GM21526 (cell line): ENCODE measurements around the gene RAP1GAP2.
"Not testable (repeated sequence)": the region's sequence is repeated elsewhere in the genome, so short reads cannot be mapped to it uniquely, and the experiment has no call there.

ENCODE experiments used
- ATAC-seq: cut with Tn5 transposase; IDR thresholded peaks from one replicate; pipeline ENCODE4 v1.9.1; 2021; ENCODE audit warnings: moderate library complexity; ENCODE audit not compliant: unreplicated experiment, low FRiP score

Gene RAP1GAP2

DNA sequence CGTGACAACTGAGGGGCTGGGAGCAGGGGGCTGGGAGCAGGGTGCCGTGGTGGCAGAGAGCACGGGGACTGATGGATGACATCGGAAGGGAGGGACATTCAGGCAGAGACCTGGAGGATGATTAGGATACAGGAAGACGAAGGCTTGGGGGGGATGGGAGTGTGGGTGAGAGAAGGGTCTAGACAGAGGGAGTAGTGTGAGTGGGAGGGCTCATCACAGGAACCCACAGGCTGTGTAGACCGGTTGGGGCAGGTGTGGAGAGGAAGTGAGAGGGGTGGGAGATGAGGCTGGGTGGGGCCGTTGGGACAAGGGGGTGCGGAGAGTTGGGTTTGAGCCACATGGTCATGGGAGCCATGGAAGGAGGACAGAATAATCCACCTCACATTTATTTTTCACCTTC is 83.8 kb downstream of the RAP1GAP2 start:
- ATAC-seq, result no peak

DNA sequence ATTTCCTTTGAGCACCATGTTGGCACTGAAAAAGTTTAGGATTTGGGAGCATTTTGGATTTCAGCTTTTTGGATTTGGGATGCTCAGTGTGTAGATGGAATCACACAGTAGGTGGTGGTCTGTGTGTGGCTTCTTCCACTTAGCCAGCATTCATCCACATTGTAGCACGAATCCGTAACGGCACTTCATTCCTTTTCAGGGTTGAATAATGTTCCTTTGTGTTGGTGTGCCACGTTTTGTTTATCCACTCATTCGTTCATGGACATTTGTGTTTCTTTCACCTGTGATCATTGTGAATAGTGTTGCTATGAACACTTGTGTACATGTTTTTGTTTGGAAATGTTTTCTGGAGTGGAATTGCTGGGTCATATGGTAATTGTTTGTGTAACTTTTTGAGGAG is 85.1 kb downstream of the RAP1GAP2 start:
- ATAC-seq, result no peak

DNA sequence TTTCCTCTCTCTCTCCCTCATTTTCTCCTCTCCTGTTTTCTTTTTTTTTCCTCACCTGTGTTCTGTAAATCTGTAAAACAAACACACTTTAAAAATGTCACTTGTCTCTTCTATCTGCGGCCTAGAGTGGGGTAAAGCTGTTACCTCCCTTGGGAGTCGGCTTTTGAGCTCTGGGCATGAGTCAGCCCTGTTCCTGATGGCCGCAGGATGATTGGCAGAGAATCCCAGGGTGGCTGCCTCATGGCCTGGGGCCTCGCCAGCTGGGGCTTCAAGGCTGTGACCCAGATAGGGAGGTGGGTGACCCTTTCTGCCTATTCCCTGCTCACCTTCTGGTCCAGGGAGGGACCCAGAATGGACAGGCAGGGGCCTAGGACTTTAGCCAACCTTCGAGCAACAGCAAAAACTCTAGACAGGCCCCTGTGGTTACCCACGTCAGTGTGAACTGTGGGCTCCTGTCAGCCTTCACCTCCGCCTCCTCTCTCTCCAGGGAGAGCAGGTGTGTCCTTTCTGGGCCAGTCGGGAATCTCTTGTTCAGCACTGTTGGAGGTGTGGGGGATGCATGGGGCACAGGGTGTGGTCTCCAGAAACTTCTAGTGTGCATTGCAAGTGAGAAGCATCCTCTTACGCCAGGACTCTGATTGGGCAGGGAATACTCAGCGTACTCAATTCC is 87.4 kb downstream of the RAP1GAP2 start:
- ATAC-seq, result no peak

DNA sequence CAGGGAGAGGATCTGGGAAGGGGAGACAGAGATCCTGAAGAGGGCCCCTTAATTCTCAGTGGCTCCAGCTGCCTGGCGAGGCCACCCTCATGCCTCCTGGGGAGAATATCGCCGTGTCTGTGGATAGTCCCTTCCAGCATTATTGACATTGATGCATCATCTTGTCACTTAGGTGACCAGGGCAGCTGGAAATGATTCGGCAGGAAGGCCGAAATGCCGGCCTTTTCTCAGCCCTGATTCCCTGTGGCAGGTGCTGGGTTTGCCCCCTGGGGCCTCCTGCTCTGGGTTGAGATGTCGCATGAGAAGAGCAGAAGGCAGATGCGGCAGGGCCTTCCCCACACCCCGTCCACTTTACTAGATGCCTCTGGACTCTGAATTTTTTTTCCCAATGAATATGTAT is 89.5 kb downstream of the RAP1GAP2 start:
- no peak for ATAC-seq

DNA sequence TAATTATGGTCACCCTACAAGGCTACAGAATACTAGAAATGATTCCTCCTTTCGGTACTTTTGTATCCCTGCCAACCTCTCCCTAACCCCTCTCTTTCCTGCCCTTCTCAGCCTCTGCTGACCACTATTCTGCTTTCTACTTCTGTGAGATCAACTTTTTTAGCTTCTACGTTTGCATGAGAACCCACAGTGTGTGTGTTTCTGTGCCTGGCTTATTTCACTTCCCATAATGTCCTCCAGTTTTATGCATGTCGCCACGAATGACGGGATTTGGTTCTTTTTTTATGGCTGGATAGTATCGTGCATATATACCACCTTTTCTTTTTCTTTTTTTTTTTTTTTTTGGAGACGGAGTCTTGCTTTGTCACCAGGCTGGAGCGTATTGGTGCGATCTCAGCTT is 92.1 kb downstream of the RAP1GAP2 start:
- no peak for ATAC-seq

DNA sequence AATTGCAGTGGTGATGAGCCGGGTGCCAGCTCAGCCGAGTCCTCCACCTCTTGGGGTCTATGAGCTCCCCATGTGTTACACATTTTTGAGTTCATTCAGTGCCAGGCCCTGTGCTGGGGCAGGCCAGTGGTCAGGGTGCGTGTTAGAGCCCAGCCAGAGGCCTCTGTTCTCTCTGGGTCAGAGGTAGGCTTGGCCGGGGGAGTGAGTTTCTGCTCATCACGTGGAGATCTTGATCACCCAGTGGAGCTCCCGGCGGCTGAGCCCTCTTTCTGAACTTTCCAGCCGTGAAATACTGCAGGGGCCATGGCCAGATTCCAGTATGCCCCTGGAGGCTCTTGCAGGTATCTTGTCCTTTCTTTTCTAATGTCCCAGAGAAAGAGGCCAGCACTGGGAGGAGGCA is 93.0 kb downstream of the RAP1GAP2 start:
- no peak for ATAC-seq

DNA sequence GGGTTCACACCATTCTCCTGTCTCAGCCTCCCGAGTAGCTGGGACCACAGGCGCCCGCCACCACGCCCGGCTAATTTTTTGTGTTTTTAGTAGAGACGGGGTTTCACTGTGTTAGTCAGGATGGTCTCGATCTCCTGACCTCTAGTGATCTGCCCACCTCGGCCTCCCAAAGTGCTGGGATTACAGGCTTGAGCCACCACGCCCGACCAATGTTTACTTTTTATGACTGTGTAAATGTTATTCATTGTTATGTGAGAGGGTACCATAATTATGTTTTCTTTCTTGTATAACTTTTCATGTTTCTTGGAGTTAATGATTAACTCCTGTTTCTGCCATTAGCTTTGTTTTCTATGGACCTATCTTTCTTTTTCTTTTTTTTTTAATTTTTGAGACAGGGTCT is 94.5 kb downstream of the RAP1GAP2 start:
- not testable (repeated sequence) for ATAC-seq

DNA sequence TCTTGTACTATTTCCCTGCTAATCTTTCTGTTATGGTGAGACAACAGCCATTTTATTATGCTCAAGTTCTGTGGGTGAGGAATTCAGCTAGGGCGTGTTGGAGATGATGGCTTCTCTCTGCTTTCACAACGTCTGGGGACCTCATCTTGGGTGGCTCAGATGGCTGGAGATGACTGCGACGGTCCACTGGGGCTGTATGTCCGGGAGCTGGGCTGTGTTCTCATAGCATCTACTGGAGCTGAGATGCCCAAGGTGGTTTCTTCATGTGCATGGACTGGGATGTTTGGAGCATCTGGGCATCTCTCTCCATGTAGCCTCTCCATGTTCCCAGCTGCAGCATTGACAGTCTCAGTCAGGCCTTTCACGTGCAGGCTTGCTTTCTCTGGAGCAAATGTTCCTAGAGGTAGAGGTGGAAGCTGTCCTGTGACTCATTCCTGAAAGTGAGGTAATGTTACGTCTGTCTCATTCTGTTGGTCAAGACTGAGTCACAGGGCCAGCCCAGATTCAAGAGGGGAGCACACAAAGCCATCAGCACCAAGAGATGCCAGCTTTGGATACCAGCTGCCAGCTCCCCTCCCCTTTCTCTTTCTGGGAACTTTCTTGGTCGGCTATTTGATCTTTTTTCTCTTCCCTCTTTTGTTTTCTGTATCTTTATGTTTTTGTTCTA is 96.2 kb downstream of the RAP1GAP2 start:
- no peak for ATAC-seq

DNA sequence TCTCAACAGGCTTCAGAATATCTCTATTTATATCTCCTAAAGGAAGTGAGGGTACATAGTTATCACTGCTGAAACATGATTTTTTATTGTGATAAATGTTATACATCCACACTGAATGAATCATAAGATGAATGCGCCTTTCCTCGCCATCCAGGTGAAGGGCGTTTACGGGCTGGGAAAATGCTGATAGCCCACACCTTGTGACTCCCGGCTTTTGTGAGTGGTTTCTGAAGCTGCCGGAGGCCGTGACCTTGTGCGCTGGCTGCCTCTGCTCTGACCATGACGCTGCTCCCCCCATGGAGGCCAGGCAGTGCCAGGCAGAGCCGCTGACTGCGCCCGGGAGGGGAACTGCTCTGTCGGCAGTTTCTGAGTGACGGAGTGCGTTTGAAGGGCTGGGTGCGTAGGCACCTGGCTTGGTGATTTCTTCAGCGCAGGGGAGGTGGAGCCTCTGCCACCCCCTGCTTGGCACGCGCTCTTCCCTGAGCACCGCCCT is 97.2 kb downstream of the RAP1GAP2 start:
- no peak for ATAC-seq

DNA sequence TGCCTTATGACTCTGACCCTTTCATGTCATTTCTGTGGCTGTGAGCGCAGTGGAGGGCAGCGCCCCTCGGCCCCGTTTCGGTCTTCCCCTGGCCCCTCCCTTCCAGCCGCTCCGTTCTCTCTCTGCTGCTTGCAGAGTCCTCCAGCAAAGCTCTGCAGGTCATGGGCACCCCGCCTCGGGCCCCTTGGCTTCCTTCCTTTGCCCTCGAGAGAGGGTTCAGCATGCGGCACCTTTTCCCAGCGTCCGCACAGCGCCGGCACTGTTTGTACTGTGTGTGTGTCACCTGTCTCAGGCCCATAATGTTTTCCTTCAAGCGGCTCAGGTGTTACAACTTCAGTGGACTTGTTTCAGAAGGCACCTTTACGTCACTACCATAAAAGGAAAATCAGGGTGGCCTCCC is 98.5 kb downstream of the RAP1GAP2 start:
- ATAC-seq, result no peak

DNA sequence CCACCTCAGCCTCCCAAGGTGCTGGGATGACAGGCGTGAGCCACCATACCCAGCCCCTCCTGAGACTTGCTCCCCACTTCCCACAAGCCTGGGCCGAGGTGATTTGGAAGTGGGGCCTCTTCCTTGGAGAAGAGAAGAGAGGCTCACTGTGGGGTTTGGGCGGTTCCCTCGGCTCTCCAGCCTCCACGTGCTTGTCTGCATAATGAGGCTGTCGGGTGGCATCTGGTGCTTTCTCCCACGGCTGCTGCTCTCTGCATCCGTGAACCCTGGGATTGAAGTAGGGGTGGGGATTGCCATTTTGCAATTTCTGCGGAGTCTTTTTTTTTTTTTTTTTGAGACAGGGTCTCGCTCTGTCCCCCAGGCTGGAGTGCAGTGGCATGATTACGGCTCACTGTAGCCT is 101.4 kb downstream of the RAP1GAP2 start:
- ATAC-seq, result no peak

DNA sequence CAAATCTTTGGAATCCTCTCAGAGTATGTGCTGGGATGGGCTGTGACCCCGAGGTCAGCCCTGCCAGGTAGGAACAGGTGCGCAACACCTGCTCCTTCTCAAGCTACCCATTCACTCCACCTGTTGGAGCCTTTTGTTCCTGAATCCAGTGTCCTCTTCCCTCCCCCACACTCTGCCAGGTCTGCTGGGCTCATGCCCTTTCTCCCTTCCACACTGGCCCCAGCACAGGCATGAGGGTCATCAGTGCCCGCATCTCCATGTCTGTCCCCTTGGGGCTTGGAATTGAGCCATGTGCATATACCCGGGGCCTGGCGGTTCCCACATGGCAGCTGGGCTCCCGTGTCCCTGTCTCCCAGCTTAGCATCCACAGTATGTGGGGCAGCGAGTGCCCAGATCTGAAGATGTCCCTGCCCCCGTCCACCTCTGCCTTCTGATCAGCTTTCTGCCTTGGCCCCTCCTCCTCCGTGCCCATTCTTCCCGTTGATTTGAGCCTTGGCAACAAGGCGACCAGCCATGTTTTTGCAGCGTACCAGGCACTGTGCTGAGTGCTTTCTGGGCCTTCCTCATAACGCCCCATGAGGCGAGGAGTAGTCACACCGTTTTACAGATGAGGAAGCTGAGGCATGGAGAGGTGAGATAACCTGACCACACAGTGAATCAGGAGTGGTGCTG is 102.2 kb downstream of the RAP1GAP2 start:
- ATAC-seq, result no peak

DNA sequence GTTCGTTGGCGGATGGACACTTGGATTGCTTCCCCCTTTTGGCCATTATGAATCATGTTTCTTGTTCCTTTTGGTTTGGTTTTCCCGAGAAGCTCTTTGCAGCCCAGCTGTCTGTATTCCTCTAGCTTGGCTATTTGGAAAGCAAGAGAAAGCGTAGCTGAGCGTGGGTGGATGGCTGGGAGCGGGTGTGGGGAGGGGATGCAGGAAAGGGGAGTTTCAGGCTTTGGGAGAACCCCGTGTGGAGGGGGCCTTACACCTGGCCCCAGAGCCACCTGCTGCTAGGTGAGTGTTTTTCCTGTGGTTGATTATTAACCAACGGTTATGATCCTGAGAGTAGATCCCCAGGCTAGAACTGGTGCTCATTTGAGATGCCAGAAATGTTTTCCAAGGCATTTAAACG is 103.7 kb downstream of the RAP1GAP2 start:
- ATAC-seq, result no peak

DNA sequence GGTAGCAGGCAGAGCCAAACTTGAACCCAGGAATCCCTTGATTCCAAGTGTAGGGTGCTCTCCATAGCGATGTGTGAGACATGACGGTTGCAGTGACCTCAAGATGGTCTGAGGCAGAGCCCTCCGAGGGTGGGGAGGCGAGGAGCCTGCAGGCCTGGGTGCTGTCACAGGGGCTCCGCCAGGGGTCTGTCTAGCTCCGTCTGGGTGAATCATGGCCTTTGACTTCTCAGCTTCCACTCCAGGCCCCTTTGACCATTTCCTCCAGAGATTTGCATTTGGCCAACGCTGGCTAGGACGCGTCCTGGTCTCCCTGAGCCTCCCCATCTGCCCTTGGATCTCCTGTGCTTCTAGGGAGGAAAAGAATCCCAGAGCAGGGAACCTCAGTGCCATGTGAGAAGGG is 104.6 kb downstream of the RAP1GAP2 start:
- ATAC-seq, result no peak

DNA sequence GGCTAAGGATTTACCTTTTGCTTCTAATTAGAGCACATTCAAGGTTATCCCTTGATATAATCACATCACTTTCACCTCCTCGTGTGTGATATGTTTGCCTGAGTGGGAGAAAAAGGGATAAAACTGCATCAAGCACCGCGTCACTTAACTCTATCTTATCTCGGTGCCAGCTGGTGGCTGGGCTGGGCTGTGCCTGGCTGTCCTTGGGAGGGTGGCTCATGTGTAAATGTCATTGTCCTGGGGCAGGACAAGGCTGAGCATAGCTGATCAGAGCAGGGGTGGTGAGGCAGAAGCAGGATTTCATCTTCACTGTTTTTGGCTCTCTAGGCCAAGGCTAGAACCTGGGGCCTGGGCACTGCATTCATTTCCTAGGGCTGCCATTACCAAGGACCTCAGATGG is 105.3 kb downstream of the RAP1GAP2 start:
- ATAC-seq, result no peak

DNA sequence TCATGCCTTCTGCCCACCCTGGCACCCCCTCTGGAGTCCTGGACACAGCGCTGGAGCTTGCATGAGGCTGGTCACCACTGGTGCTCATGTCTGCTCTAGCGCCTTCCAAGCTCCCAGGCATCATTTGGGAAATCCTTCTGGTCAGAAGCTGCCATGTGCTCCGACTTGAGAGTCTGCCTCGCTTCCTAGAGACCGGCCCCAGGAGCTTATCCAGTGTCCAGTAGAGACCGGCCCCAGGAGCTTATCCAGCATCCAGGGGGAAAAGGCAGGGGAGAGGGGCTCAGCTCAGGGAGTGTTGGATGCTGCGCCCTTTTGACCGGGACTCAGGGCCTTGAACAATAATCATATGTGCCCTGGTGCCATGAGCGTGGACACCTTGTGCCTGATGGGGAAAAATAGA is 106.3 kb downstream of the RAP1GAP2 start:
- ATAC-seq, result no peak

DNA sequence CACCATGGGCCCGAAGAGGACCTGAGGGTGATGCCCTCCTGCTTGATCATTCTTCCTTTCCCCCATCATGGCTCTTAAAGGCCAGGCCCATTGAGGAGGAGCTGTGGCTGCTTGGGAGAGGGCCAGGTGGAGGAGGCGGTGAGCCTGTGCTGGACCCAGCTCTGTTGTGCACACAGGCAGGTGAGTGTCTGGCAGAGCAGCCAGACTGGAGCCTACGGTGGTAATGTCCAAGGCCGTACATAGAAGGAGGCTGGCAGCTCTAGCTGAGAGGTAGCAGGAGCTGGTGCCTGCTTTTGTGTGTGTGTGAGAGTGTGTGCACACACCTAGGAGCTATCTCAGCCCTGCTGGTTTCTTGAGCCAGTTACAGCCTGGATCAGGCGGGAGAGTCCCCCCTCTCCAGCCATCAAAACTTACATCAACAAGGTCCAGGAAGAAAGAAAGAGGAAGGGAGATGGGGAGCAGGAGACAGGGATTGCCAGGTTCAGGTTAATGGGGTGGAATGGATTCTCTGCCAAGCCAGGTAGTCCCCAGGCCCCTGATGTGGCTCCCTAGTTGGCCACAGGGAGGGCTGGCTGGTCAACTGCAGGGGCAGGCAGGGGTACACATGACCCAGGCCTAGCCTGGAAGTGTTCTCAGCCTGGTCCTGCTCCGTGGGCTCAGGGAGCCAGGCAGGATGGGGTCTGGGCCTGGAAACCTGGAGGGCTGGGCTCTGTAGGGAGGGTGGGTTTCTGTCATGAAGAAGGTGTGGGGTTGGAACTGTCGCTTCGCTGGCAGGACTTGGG is 107.1 kb downstream of the RAP1GAP2 start:
- ATAC-seq, result no peak

DNA sequence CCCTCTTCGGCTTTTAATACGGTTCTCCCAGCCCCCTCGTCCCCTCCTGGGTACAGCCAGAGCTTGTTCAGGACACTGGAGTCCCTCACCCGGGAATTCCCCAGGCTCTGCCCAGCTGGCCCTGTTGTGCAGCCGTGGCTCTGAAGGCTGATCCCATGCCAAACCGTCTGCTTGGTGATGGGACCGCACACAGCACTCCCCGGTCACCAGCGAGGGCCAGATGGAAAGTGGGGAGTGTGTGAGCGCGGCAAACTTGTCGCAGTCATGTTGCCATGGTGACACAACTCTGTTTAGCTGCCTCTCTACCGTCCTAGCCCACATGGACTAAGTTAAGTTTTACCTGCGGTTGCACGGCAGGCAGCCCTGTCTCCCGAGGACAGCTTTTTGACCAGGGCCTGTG is 107.9 kb downstream of the RAP1GAP2 start:
- no peak for ATAC-seq

DNA sequence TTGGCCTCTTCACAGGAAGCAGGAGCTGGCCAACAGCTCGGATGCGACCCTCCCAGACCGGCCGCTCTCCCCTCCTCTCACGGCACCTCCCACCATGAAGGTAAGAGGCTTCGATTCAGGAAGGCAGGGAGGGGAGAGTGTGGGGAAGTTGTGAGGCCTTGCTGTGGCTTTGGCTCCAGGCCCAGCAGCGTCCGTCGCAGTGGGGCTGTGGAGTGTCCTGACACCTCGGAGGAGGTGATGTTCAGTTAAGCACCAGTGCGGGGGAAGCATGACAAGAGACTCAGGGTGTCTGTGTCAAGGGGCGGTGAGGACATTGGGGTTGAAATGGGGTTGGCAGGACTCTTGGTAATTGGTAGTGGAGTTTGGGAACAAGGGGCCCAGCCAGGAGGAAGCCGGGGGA is 109.0 kb downstream of the RAP1GAP2 start:
- no peak for ATAC-seq

DNA sequence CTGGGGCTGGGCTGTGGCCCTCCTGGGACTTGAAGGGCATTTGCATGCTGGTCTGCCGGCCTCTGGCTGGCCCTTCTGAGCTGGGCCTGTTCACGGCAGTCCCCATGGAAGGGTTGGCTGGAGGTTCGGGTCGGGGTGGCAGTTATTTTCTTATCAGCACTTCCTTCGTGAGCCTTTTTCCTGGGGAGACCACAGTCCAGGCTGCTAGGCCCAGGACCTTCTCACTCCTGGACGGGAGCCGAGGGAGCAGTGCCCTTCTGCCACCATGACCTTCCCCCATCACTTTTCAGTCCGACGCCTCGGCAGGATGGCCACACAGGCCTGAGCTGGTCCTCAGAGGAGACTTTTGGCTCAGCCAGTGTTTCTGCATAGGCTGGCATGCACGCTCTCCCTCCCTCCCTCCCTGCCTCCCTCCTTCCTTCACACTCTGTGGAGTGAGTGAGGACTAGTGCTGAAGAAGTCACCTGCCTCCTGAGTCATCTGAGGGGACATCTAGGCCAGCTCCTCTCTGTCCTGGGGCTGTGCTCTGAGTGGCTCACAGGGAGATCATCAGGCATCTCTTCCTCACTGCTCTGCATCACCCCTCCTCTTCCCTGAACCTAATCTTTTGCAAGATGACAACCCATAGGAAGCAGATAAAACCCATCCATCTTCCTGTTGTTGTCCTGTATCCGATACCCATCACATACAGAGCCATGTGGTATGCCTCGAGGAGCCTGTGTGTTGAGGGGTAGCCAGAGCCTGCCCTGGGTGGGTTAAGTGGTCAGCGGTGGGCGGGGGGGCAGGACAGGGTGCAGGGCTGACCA is 109.7 kb downstream of the RAP1GAP2 start:
- ATAC-seq, result no peak
